NOMO-1 (cell line): ENCODE data around the gene TLCD3B.

ENCODE experiments used
- DNase-seq, 2 experiments: peaks; one replicate each; lab custom pipeline; 2025; ENCODE audit not compliant: unreplicated experiment in 2 of 2; lab: John Stamatoyannopoulos, UW

The TLCD3B gene

DNA sequence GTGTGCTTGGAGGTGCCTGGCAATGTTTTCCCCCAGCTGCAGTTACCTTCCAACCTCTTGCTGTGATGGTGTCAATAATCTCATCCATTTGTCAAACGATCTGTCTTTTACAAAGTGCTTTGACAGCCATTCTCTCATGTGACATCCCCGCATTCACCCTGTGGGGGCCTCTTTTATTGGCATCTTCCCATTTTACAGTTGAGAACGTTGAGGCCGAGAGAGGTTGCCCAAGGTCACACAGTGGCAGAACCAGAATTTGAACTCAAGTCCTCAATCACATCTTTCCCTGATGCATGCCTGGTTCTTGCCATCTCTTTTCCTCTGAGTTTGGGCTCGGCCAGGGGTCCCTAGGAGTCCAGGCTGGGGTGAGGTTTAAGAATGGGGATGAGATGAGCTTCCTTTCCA lies 55.9 kb downstream of the TLCD3B start:
- no peak for DNase-seq
